LoVo (cell line): ENCODE results near the gene TOM1L1.

ENCODE experiments used
- DNase-seq: peaks from one replicate; pipeline ENCODE4 v3.0.0-alpha.2; 2016; ENCODE audit warnings: low spot score

TOM1L1 gene

DNA sequence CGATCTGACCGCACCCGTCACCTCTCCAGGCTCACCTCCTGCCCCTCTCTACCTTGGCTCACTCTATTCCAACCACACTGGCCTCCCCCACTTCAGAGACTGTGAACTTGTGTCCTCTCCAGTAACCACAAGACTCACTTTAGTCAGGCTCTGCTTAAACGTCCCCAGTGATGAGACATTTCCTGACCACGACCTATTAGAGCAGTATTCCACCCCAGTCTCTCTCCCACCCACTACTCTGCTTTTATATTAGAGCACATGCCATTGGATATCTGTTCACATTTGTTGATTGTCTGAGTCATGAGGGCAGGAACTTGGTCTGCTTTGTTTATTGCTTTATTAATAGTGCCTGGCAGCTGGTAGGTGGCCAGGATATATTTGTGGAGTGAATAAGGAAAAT is 47.7 kb downstream of the TOM1L1 start:
- peak; percentile 30 for DNase-seq

DNA sequence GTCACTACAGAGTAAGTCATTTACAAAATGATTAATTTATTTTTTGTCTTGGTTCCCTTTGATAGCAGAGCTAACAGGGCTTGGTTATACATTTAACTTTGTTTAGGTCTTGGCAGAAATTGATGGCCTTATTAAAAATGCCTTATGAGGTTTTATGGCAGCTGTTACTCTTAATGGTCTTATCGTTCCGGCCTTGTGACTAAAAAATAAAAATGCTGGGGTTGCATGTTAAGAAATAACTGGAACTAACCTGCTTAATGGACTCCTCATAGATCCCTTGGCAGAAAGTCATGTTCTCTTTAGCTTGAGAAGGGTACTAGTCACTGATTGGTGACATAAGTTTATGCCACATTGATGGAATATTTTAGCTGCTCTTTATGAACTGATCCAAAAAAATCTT is 49.5 kb downstream of the TOM1L1 start:
- no peak for DNase-seq

DNA sequence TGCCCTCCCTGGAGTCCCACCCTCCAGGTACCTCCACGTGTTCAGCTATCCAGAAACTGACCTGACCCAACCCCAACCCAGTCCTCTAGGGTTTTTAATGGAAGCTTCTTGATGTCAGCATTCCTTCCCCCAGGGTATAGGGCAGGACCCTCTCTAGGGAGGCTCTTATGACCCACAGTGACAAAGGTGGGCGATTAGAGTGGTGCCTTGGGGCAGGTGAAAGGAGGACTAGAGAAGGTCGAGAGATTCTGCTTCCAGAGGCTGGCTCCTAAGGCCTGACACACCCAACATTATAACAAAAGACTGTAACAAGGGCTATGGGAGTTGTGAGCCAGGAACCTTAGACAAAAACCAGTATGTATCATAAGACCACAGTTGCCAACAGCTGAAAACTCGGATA is 50.6 kb downstream of the TOM1L1 start:
- DNase-seq = no peak

DNA sequence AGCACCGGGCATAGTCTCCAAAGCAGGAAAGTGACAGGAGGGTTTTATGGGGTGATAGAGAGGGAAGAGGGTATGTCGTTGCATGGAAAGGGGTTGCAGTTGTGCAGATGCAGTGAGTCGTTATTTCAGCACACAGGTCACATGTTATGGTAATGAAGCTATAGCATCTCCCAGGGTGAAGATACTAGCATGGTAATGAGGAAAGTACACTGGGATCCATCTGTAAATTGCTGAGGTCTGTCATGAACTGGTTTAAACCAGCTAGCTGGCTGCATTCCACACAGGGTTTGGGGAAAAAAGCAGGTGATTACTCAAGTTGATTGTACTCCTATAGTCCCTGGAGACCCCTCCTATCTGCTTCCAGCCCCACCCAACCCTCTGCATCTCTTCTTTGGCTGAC is 56.1 kb downstream of the TOM1L1 start:
- DNase-seq = no peak

DNA sequence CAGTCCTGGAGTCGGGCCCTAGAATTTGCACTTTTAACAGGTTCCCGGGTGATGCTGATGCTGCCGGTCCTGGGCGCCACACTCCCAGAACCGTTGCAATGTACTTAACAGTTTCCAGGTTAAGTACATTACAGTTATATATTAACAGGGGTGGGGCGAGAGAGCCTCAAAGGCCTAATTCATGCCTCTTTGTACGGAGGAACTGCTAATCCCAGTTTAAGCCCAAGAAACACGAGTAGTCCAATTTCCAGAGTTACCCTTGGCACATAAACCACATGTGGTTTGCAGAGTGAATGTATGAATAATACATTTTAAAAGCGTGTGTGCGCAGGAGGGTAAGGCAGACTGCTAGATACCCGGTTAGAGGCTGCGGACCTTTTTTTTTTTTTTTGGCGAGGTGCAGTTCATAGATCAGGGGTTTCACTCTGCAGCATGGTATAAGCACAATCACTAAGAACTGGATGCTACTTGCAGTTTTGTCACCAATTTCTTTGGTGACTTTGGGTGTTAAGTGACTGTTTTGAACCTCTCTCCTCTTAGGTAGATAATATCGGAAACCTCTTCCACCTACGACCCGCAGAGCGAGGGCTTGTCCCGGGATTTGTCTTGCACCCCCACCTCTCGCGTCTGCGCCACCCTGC is 67.1 kb downstream of the TOM1L1 start:
- DNase-seq = peak; percentile 47

DNA sequence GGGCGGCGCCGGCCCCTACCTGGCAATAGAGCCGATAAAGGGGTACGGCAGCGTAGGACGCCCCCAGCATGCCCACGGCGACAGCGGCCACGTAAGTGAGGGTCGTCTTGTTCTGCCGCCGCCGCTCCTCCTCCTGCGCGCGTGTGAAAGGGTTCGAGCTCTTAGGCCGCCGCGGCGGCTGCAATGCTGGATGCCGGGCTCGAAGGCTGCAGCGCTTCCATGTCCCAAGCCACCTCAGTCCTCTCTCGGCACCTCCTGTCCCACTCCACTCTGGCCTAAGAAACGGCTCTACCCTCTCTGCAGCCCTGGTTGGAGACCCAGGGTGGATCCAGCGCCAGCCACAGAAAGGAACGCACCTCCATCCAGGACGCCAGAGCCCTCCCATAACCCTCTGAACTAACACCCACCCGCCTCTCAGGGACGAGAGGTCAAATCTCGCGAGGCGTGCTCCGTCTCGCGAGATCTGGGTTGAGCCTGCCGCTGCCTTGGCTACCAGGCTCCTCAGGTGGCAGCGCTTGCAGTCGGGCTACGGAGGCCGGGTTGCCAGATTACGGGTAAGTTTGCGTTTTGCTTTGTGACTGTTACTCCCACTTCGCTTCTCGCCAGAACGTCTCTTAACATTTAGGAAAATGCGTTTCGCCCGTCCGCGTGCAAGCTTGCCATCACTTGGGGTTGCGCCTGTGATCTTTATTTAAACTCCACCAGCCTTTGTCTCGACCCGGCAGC is 67.8 kb downstream of the TOM1L1 start, which contains the start of the genes COX11 and STXBP4:
Gene COX11 (minus strand): TSS at position 393 of the 726 bp plus-strand sequence. CDS start 8 bp downstream, at position 385.
Gene STXBP4 (plus strand): TSS at position 504 of the 726 bp plus-strand sequence. CDS start 17,455 bp downstream, outside the sequence.
- peak; percentile 95 for DNase-seq

DNA sequence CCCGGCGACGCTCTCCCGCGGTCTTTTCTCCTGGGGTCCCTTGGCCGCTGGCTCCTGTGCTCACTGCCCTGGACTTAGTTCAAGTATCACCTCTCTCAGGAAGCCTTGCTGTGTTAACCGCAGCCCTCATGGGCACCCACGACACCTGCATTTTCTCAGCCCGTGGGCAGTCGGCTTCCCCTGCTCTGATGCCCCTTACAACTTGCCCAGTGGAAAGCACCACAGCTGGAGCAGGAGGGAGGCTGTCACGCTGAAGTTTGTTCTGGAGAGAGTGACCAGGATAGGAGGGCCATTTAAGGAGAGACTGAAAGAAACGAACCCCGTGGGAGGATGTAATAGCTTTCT is 68.3 kb downstream of the TOM1L1 start:
- no peak for DNase-seq

DNA sequence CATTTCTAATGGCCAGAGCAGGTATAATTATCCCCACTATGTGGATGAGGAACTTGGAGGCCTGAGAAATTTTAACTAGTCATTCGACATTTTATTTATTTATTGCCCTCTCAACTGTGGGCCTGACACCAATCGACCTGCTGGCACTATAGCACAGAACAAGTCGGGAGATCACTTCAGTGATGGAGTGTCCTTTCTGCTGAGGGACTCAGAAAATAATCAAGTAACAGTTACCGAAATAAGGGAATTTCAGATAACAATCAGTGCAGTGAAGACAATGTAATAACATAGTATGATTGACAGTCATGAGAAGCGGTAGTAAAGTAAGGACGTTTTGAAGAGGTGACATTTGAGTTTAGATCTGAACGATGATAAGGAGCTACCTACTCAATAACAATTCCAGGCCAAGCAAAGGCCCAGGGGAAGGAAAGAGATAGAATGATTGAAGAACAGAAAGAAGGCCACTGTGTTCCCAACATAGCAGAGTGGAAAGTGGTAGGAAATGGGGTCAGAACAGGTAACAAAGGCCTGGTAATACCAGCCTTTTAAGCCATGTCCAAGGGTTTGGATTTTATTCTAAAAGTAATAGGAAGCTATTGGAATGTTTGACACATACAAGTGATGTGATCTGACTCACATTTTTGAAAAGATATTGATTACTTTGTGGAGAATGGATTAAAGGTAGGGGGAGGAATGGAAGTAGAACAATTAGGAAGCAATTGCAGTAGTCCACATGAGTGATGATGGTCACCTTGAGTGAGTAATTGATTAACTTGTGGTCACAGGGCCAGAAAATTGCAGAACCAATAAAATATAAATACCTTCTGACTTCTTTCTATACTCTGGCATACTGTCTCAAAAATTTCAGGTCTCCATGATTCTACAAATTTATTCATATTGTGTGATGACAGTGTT is 69.3 kb downstream of the TOM1L1 start:
- DNase-seq = no peak

DNA sequence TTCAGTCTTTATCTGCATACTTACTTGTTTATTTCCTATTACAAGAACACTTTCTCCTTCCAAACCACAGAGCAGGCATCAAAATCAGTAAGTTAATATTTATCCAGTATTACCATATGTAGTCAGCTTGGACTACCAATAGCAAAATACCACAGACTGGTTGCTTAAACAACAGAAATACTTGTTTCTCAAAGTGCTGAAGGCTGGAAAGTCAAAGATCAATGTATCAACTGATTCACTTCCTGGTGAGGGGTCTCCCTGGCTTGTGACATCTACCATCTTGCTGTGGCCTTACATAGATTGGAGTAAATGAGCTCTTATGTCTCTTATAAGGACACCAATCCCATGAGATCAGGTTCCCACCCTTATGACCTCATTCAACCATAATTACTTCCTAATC is 70.5 kb downstream of the TOM1L1 start:
- DNase-seq = no peak

DNA sequence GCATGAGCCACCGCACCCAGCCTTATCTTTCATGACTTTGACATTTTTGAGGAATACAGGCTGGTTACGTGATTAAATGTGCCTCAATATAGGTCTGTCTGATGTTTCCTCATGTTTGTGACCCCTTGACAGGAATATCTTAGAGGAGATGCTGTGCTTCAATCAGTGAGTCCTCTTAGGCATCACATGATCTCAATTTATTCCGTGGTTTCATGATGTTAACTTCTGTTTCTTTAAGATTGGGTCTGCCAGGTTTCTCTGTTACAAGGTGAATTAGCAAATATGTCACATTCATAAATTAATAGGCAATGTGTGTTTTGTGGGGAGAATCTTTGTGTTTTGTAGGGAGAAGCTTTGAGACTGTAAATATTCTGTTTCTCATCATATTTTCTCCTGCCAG is 71.2 kb downstream of the TOM1L1 start:
- DNase-seq = no peak

DNA sequence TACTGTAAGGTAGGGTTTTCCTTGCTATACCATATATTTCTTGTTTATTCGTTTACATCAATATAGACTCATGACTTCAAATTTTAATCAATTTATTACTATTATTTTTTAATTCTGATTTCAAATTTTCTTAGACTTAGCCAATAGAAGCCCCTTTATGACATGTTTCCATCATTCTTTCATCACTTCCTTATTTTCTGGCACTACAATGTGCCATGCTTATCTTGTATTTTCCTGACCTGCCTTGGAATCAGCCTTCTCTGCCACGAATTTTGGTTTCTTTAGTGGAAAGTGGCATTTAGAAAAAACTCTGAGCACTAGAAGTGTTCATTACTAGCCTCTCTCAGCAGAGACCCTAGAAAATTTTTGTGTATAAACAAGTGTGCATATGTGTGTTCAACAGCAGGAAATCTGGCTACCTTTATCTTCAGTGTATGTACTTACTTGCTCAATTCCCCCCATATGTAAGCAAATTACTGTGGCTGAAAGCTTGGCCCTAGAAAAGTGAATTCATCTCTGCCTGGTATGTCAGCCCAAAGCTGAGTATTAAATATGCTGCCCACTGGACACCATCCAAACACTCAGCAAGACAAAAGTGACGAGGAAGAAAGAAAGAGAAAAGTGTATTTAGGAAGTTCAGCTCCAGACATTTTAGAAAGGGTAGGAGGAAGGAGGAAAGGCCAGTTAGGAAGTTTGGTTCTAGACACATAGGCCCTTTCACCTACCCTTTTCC is 71.9 kb downstream of the TOM1L1 start:
- DNase-seq = no peak

DNA sequence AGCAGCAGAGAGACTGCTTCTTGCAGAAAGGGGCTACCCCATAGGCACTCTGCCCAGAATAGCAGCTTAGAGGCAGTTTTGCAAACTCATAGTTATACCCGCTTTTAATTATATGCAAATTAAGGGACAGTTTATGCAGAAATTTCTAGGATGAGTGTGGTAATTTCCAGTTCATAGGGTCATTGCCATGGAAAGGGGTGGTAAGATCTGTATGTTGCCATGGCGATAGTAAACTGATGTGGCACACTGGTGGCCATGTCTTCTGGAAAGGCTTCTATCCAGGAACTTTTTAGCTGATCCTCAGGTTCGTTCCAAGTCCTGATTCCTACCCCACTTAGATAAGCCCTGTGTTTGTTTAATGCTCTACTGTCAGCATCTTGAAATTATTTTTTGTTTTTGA is 74.1 kb downstream of the TOM1L1 start:
- no peak for DNase-seq

DNA sequence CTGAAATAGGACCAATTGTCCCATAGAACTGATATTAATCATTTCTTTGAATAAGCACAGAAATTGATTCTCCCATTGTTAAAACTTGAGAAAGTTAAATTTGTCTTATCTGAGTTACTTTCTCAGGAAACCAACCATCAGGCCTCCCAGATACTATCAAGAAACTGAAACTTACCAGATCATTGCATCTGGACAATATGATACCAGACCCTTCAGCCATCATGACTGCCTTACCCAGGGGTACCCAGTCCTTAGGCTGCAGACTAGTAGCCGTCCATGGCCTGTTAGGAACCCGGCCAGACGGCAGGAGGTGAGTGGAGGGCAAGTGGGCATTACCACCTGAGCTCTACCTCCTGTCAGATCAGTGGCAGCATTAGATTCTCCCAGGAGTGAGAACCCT is 75.7 kb downstream of the TOM1L1 start:
- no peak for DNase-seq

DNA sequence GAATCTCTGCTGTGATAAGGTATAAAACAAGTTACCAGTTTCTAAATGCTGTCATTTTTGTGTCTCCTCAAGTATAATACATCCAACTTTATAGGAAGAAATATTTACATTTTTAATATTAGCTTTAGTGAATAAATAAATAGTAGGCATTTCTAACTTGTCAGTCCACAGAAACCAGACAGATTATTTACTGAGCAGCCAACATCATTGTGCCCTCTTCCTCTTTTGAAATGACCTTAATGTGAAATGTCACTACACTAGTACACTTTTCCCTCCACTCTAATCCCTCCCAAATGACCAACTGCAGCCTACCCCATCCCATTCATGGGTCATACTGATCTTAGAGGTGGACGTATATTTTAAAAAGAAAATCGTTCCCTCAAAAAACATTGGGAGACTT is 77.1 kb downstream of the TOM1L1 start:
- no peak for DNase-seq

DNA sequence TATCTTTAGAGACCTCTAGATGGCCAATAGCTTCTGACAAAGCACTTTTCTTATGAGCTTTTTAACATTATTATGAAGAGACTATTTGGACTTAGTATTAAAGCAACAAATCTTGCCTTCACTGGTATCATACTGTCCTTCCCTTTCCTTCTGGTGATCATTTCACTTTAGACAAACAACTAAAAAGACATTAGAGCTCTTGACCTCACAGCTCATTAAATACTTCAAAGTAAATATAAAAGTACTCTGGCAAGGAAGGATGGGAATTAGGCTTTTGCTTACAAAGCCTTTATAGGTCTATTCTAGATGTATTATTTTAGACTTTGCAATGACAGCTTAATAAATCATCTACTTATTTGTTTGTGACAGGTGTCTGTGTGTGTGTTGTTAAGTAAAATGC is 79.0 kb downstream of the TOM1L1 start:
- DNase-seq = no peak

DNA sequence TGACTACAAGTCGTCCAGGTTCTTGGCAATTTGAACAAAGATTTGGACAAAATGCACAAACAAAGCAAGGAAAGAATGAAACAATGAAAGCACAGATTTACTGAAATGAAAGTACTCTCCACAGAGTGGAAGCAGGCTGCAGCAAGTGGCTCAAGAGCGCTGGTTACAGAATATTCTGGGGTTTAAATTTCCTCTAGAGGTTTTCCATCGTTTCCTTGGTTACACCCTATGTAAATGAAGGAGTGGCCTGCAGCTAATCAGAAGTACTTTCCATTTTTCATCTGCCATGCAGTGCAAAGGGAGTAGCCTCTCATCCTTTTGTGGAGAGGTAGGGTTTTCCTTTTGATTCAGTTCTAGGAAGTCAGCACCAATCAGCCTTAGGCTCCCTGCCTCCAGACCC is 79.7 kb downstream of the TOM1L1 start:
- DNase-seq = no peak

DNA sequence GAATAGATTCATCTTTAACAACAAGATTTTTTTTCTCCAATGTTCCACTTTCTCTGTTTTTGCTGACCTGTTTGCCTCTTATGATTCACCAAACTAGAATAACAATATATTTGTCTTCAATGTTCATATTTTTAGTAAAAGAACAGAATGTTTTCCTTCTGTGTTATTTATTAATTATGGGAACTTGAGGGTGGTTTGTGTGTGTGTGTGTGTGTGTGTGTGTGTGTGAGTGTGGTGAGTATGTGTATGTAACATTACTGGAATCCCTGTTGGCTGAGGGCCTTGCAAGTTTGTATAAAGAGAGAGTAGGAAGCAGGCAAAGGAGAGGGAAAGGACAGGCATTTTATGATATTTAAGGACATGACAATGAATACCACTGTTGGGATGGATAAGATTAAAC is 81.7 kb downstream of the TOM1L1 start:
- no peak for DNase-seq

DNA sequence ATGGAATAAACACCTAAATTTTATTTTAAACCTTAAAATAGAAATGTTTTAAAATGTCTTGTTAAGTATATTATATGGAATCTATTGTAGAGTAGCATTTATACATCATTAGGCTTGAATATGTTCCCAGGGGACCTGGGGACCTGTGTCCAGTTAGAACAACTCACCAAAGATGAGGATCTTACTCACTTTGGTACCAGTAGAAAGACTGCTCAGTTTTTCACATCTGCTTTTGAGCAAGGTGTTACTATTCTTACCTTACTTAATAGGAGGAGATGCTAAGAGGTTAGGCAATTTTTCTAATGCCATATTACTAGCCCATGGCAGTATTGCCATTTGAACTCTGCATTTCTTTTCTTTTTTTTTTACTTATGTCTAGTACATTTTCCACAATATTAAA is 82.6 kb downstream of the TOM1L1 start:
- no peak for DNase-seq

DNA sequence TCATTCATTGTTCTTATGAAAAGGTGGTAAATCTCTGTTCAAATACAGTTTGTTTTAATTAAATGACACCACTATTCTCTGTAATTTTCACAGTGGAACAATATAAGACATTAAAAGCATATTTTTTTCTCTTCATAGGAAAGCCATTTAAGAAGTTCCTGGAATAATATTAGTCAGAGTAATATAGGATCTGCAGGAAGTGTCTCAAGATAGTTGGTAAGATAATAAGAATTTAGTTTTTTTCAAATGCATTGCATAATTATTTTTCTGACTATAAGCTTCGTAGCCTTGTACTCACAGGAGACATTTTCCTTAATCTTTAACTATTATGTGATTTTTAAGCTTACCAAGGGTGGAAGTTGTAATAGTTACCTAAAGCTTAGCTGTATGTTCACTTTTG is 84.8 kb downstream of the TOM1L1 start:
- no peak for DNase-seq

DNA sequence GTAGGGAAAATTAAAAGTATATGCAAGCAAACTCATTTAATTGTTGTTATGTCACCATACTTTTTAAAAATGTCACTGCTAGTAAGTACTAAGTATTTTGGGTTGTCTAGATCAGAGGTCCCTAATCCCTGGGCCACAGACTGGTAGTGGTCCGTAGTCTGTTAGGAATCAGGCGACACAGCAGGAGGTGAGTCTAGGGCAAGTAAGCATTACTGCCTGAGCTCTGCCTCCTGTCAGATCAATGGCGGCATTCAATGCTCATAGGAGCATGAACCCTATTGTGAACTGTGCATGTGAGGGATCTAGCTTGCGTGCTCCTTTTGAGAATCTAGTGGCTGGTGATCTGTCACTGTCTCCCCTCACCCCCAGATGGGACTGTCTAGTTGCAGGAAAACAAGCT is 89.5 kb downstream of the TOM1L1 start:
- no peak for DNase-seq

DNA sequence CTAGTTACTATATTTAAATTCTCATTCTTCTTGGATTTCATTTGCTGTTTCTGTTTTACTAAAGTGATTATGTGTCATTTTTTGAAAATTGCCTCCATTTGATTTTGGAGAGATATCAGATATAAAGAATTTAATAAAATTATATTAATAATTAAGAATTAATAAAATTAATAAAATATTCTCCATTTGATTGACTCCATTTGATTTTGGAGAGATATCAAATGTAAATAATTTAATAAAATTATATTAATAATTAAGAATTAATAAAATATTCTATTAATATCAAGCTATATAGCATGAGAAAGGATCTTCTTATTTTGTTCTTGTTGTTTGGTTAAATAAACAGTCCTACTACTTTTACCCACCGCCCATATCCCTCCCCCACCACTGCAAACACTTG is 90.9 kb downstream of the TOM1L1 start:
- no peak for DNase-seq
